ENCODE measurements around the gene OR1S2. TPM values are rescaled to one million over a fixed set of nuclear protein-coding genes. Genes with fewer than 3 reads are reported as not detected.

Gene OR1S2
- total RNA-seq, 4 donors from 2014 or later: not detected

DNA sequence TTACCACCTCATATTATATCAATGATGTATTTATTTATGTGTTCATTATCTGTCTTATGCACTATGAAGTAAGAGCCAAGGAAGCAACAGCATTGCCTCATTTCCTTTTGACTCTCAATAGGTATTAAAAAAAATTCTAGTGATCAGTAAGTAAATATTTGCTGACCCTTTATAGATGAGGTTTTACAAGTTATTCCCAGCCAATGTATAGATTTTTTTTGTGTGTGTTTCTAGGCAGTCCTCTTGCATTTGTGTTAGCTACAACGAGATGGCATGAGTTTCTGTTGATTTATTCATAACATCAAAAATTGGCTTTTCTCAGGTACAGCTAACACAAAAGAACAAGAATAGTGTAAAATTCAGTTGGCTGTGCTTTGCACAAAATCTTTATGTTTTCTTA, 4.7 kb downstream of the OR1S2 start:
- H3K9me3 ChIP-seq: no peaks in the 10 kb centered on the region
- no peaks in the 10 kb centered on the region for H3K27me3 ChIP-seq
- H3K4me1 ChIP-seq: no peaks in the 10 kb centered on the region
- no peak overlapping the region for H3K27ac ChIP-seq
- no peak for DNase-seq
- TF ChIP-seq, protein P1, sequence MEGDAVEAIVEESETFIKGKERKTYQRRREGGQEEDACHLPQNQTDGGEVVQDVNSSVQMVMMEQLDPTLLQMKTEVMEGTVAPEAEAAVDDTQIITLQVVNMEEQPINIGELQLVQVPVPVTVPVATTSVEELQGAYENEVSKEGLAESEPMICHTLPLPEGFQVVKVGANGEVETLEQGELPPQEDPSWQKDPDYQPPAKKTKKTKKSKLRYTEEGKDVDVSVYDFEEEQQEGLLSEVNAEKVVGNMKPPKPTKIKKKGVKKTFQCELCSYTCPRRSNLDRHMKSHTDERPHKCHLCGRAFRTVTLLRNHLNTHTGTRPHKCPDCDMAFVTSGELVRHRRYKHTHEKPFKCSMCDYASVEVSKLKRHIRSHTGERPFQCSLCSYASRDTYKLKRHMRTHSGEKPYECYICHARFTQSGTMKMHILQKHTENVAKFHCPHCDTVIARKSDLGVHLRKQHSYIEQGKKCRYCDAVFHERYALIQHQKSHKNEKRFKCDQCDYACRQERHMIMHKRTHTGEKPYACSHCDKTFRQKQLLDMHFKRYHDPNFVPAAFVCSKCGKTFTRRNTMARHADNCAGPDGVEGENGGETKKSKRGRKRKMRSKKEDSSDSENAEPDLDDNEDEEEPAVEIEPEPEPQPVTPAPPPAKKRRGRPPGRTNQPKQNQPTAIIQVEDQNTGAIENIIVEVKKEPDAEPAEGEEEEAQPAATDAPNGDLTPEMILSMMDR (IDR thresholded peaks at IDR 0.05): no peak
- no peak for TF ChIP-seq POLR2A (IDR thresholded peaks at IDR 0.05)
- H3K36me3 ChIP-seq: no peaks in the 10 kb centered on the region
- intact Hi-C loops (cut with DNase I): no loop called here
- 58 to 64% methylated on average over 1 of the region's 1 CpG for WGBS, 2 donors
- no peak overlapping the region for H3K4me3 ChIP-seq (replicated peaks in 1 of 3)

DNA sequence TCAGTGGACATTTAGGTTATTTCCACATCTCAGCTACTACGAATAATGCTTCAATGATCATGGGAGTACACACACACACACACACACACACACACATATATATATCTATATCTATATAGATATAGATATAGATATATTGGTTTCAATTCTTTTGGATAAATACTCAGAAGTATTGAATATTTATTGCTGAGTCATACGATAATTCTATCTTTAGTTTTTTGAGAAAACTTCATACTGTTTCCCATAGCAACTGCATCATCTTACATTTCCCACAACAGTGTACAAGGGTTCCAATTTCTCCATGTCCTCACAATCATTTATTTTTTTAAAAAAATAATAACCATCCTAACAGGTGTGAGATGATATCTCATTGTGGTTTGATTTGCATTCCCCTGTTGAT, 8.0 kb downstream of the OR1S2 start:
- Histone ChIP-seq H3K27ac (no peak overlapping the region), H3K4me3 (replicated peaks in 1 of 3) (no peak overlapping the region), H3K36me3 (no peaks in the 10 kb centered on the region), H3K4me1 (no peaks in the 10 kb centered on the region), H3K27me3 (no peaks in the 10 kb centered on the region), H3K9me3 (no peaks in the 10 kb centered on the region)
- no peak for TF ChIP-seq POLR2A (IDR thresholded peaks at IDR 0.05)
- TF ChIP-seq, protein P1 (IDR thresholded peaks at IDR 0.05): no peak
- DNase-seq: no peak
- WGBS, 2 donors: 88 to 92% methylated on average over 2 of the region's 2 CpGs
- intact Hi-C loops (cut with DNase I): no loop called here

DNA sequence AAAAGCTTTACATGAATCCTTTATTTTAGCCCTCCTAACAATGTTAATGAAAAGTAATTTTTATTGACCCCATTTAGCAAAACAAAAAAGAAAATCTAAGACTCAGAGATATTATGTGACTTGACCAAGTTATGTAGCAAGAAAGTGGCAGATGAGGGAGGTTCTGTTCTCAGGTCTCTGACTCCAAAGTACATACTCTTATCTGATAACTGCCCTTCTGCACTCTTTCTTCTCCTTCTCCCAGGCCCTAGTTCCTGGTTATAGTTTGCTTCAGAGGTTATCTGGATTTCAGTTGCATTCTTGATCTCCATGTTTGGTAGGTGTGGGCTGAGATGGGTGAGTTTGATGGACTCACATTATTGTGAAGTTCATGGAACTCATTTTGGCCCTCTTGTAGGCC, 10.6 kb downstream of the OR1S2 start:
- no peak for DNase-seq
- intact Hi-C loops (cut with DNase I): no loop called here
- no peak overlapping the region for H3K4me3 ChIP-seq (replicated peaks in 1 of 3)
- TF ChIP-seq, protein P1 (IDR thresholded peaks at IDR 0.05): no peak
- TF ChIP-seq POLR2A (IDR thresholded peaks at IDR 0.05): no peak
- H3K4me1 ChIP-seq: no peaks in the 10 kb centered on the region
- no peak overlapping the region for H3K27ac ChIP-seq
- H3K36me3 ChIP-seq: no peaks in the 10 kb centered on the region
- H3K27me3 ChIP-seq: no peaks in the 10 kb centered on the region
- no peaks in the 10 kb centered on the region for H3K9me3 ChIP-seq

DNA sequence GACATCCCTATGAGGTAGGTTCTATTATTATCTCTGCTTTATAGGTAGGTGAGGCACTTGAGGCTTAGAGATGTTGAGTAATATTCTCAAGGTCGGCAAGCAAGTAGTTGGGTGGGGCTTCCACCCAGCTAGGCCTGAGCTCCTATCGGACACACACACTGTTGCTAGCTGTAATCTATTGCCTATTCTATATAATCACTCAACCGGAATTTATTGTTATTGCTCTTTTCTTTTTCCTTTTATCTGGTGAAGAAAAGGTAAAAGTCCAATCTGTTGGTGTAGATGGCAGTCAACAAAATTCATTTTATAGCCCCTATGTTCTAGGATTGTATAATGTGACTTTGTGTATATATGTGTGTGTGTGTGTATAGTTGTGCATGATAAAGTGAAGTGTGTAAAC, 11.7 kb downstream of the OR1S2 start:
- Histone ChIP-seq H3K27ac (no peak overlapping the region), H3K27me3 (no peaks in the 10 kb centered on the region), H3K9me3 (no peaks in the 10 kb centered on the region), H3K4me3 (replicated peaks in 1 of 3) (no peak overlapping the region), H3K4me1 (no peaks in the 10 kb centered on the region), H3K36me3 (no peaks in the 10 kb centered on the region)
- WGBS, 2 donors: 74 to 78% methylated on average over 3 of the region's 3 CpGs
- intact Hi-C loops (cut with DNase I): no loop called here
- no peak for DNase-seq
- no peak for TF ChIP-seq POLR2A (IDR thresholded peaks at IDR 0.05)
- TF ChIP-seq, protein P1 (IDR thresholded peaks at IDR 0.05): no peak

DNA sequence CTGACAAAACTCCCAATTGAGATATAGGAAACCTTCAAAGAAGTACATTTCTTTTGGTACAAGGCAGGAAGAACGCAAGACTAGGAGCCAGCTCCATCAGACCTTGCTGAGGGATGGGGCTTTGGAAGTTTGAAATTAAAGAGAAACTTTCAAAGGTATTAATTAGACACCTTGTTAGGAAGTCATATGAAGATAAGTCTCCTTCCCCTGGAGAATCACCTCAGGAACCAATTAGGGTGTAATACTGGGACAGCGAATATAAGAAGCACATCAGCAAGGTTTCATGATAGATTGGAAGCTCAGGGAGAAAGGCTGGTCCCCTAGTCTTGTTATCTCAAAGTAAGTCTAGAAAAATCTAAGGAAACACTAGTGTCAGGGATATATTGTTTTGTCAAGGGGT, 15.2 kb downstream of the OR1S2 start, which contains the start of gene OR9Q2:
Gene OR9Q2 (plus strand): TSS at position 301 of the 400 bp plus-strand sequence. CDS start 1,421 bp downstream, outside the sequence.
- Histone ChIP-seq H3K27ac (no peak within 1 kb of the TSS), H3K27me3 (no peaks in the 10 kb centered on the region), H3K4me3 (replicated peaks in 1 of 3) (no peak within 1 kb of the TSS), H3K4me1 (no peaks in the 10 kb centered on the region), H3K9me3 (no peaks in the 10 kb centered on the region), H3K36me3 (no peaks in the 10 kb centered on the region)
- TF ChIP-seq, protein P1 (IDR thresholded peaks at IDR 0.05): no peak
- TF ChIP-seq POLR2A (IDR thresholded peaks at IDR 0.05): no peak
- no peak for DNase-seq
- intact Hi-C loops (cut with DNase I): no loop called here
- 87% methylated on average over 2 of the region's 2 CpGs for WGBS, 2 donors
